ENCODE results near the gene ZFP69.

ZFP69 gene

DNA sequence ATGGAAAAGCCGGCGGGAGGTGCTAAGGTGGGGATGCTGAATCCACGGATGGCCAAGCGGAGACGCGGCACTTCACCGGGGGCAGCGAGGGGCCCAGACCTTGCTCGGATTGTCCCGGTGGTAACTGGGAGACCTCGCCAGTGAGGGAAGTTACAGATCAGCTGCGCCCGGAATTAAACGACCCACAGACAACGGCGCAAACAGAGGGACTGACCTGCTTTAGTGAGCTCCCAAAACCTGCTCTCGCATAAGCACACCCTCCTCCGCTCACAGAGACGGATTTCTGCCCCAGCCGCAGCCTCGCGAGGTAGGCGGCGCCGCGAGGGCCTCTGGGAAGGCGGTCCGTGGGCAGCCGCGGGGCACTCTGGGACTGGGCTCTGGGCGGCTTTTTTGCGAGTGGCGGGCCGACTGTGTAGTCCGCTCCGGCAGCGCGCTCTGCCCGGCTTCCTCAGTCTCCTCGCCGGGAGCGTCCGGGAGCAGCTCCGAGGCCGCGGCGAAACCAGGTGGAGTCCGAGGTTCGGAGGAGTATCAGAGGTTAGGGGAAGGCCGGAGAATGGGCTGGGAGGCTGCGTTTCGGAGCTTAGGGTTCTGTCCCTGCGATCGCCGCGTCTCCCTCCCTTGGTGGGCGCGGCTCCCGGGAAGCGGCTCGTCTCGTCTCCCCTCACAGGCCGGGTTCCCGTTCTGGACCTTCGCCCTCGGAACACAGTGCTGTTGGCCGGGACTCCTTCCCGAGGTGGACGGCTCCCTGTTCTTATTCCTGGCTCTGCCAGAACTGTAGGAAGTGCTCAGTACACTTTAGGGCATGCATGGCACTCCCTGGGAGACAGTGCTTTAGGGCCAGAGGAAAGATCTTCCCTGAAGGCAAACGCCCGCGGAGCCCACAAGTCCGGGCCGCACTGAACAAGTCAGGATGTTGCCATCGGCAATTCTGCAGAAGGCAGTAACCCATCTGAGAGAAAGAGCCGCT is 31.6 kb downstream of the ZFP69 start, which contains the start of gene EXO5:
TSS of gene EXO5 (plus strand) at position 393 of the 967 bp plus-strand sequence. CDS start 5,778 bp downstream, outside the sequence.
- DNase-seq: peak; percentile 77

GRCh38 chr1:40519517-40519916 is 42.4 kb downstream of the ZFP69 start:
- no peak for DNase-seq

GRCh38 chr1:40530735-40531380 is 53.8 kb downstream of the ZFP69 start:
- no peak for DNase-seq

DNA sequence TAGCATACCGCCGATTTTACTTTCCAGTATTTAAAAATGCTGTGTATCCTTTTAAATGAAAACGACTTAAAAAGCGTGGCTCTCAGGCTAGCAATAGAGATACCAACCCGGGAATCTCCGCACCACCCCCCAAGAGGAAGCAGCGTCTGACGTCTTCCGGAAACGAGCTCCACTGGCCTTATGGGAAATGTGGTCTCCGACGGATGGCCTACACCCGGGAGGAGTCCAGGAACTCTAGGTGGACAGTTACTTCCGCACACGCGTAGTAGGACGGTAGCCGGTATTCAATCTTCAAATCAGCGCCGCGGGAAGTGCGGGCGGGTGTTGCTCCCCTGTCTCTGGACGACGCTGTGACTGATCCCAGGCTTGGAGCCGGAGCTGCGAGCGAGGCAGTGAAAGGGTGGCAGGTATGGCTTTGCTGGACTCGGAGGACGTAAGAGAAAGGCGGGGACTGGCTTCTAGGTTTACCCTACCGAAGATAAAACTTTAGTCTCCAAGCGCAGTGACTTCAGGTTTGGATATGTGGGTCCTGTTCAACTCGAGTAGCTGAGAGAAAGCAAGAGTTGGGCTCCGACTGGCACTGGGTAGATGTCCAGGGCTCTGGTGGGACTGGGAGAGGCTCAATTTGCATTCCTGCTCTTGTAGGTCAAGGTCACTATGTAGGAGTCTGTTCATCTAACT is 54.4 kb downstream of the ZFP69 start, which contains the start of gene ZNF684:
TSS of gene ZNF684 (plus strand) at position 257 of the 681 bp plus-strand sequence. CDS start 1,530 bp downstream, outside the sequence.
- DNase-seq: peak; percentile 75

- no peak for DNase-seq
These were observed 54.9 kb downstream of the ZFP69 start for GRCh38 chr1:40532062-40532389.

- DNase-seq: no peak
These were observed 55.8 kb downstream of the ZFP69 start for GRCh38 chr1:40532844-40533424.

DNA sequence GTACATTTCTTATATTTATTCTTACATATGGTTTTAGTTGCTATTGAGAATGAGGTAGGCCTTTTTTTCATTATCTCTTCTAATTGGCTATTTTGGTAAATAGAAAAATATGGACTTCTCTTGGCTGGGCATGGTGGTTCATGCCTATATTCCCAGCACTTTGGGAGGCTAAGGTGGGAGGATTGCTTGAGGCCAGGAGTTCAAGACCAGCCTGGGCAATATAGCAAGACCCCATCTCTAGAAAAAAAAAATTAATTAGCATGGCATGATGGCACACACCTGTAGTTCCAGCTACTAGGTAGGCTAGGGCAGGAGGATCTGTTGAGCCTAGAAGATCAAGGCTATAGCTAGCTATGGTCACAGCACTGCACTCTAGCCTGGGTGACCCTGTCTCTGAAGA is 57.5 kb downstream of the ZFP69 start:
- no peak for DNase-seq

GRCh38 chr1:40535732-40536131 is 58.6 kb downstream of the ZFP69 start:
- no peak for DNase-seq

DNA sequence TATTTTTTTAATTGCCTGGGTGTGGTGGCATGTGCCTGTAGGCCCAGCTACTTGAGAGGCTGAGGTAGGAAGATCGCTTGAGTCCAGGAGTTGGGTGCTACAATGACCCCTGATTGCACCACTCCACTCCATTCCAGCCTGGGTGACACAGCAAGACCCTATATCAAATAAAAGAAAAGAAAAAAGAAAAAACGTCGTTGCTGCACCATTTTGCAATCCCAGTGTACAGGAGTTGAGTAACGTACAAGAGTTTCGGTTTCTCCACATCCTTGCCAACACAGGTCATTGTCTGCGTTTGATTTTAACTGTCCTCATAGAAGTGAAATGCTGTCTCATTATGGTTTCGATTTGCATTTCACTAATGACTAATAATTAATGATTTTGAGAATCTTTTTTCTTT is 62.2 kb downstream of the ZFP69 start:
- no peak for DNase-seq

Data from activated CD4-positive, alpha-beta T cell treated with anti-CD3 and anti-CD28 coated beads for 1 hour (primary cell).